ENCODE data around the gene CELF1. TPM values are rescaled to one million over a fixed set of nuclear protein-coding genes. Genes with fewer than 3 reads are reported as not detected.

Gene CELF1
- total RNA-seq, 4 donors from 2014 or later, result 82.9 to 248 (median 96.7) TPM

DNA sequence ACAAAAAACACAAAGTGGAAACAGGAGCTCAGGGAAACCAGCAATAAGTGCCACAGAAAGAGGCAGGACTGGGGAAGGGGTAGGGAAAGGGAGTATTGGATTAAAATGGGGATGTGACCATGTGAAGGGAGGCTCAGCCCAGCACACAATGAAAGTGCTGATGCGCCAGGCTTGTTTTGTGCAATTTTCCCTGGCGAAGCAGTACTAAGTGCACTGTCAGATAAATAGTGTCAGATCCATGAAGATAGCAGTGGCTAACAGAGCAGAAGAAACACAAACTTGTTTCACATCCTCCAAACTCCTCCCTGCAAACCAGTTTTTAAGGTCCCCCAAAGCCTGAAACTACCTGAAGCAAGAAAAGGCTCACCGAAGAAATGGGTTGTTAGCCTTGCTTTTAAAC, 53.3 kb downstream of the CELF1 start:
- 89 to 100% methylated on average over 1 to 3 of the region's 3 CpGs for WGBS, 2 donors (ENCODE audit: low coverage in 1 of 2)
- intact Hi-C loops (cut with DNase I; ENCODE audit: low total_unique reads) (no loop called here), in situ Hi-C loops (cut with MboI; ENCODE audit: low pct_ligation_motif_present in 1 of 4, low pct_unique_long_range_greater_than_20kb in 1 of 4, low sequenced_read_pairs in 3 of 4) (no loop called here)
- Histone ChIP-seq H3K27ac (peak overlapping the region in 2 of 4 donors; percentile 10 to 20), H3K9me3 (no peaks in the 10 kb centered on the region), H3K36me3 (no peaks in the 10 kb centered on the region), H3K27me3 (no peaks in the 10 kb centered on the region), H3K4me1 (peaks cover 8 to 78% (median 24%) of the 10 kb centered on the region in 4 donors), H3K4me3 (no peak overlapping the region)
- DNase-seq, result no peak
- TF ChIP-seq POLR2A (IDR thresholded peaks at IDR 0.05), result no peak
- TF ChIP-seq EP300 (IDR thresholded peaks at IDR 0.05; ENCODE audit: low read depth), result no peak
- no peak for TF ChIP-seq CTCF (IDR thresholded peaks at IDR 0.05)
- TF ChIP-seq POLR2AphosphoS5 (IDR thresholded peaks at IDR 0.05), result no peak

- Histone ChIP-seq H3K27ac (peak overlapping the region in 2 of 4 donors; percentile 10 to 20), H3K4me3 (no peak overlapping the region), H3K4me1 (peaks cover 8 to 77% (median 23%) of the 10 kb centered on the region in 4 donors), H3K27me3 (no peaks in the 10 kb centered on the region), H3K36me3 (no peaks in the 10 kb centered on the region), H3K9me3 (no peaks in the 10 kb centered on the region)
- 59 to 86% methylated on average over 2 of the region's 2 CpGs for WGBS, 2 donors (ENCODE audit: low coverage in 1 of 2)
- in situ Hi-C loops (cut with MboI; ENCODE audit: low pct_ligation_motif_present in 1 of 4, low pct_unique_long_range_greater_than_20kb in 1 of 4, low sequenced_read_pairs in 3 of 4) (no loop called here), intact Hi-C loops (cut with DNase I; ENCODE audit: low total_unique reads) (no loop called here)
- TF ChIP-seq POLR2A (IDR thresholded peaks at IDR 0.05) (no peak), CTCF (IDR thresholded peaks at IDR 0.05) (no peak), POLR2AphosphoS5 (IDR thresholded peaks at IDR 0.05) (no peak), EP300 (IDR thresholded peaks at IDR 0.05; ENCODE audit: low read depth) (no peak)
- DNase-seq, result no peak
These were observed 53.8 kb downstream of the CELF1 start for GRCh38 chr11:47499161-47499560.

DNA sequence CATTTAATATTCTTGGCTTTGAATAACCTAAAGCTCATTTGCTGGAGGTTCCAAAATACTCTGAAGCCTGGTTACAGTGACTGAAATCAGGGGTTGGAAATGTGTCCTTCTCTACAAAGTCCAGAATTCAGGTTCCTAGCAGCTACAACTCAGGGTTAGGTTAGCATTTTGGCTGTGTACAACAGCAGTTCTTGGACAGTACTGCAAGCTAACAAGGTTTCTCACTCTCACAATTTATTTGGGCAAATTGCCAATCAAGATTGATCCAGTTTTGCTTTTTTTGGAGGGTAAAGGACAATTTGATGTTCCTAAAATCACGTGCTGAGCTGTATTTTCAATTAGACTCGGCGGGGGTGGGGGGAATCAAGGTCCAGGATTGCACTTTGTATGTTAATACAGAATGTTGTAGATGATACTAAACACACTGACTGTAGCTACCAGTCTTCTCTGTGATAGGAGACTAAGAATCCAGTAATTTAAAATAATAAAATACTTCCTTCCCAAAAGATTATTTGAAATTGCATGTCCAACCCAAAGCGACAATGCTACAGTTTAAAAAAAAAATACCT, 54.3 kb downstream of the CELF1 start:
- intact Hi-C loops (cut with DNase I; ENCODE audit: low total_unique reads) (no loop called here), in situ Hi-C loops (cut with MboI; ENCODE audit: low pct_ligation_motif_present in 1 of 4, low pct_unique_long_range_greater_than_20kb in 1 of 4, low sequenced_read_pairs in 3 of 4) (no loop called here)
- Histone ChIP-seq H3K36me3 (no peaks in the 10 kb centered on the region), H3K27me3 (no peaks in the 10 kb centered on the region), H3K9me3 (no peaks in the 10 kb centered on the region), H3K27ac (no peak overlapping the region), H3K4me3 (no peak overlapping the region), H3K4me1 (peaks cover 8 to 72% (median 20%) of the 10 kb centered on the region in 4 donors)
- no peak for DNase-seq
- 81 to 86% methylated on average over 4 of the region's 4 CpGs for WGBS, 2 donors (ENCODE audit: low coverage in 1 of 2)
- TF ChIP-seq CTCF (IDR thresholded peaks at IDR 0.05), result no peak
- no peak for TF ChIP-seq POLR2AphosphoS5 (IDR thresholded peaks at IDR 0.05)
- TF ChIP-seq POLR2A (IDR thresholded peaks at IDR 0.05), result no peak
- TF ChIP-seq EP300 (IDR thresholded peaks at IDR 0.05; ENCODE audit: low read depth), result no peak

GRCh38 chr11:47498149-47498548, 54.8 kb downstream of the CELF1 start:
- Histone ChIP-seq H3K36me3 (no peaks in the 10 kb centered on the region), H3K4me1 (peaks cover 8 to 67% (median 17%) of the 10 kb centered on the region in 4 donors), H3K4me3 (no peak overlapping the region), H3K9me3 (no peaks in the 10 kb centered on the region), H3K27me3 (no peaks in the 10 kb centered on the region), H3K27ac (no peak overlapping the region)
- TF ChIP-seq CTCF (IDR thresholded peaks at IDR 0.05) (no peak), POLR2A (IDR thresholded peaks at IDR 0.05) (no peak), EP300 (IDR thresholded peaks at IDR 0.05; ENCODE audit: low read depth) (no peak), POLR2AphosphoS5 (IDR thresholded peaks at IDR 0.05) (no peak)
- in situ Hi-C loops (cut with MboI; ENCODE audit: low pct_ligation_motif_present in 1 of 4, low pct_unique_long_range_greater_than_20kb in 1 of 4, low sequenced_read_pairs in 3 of 4) (no loop called here), intact Hi-C loops (cut with DNase I; ENCODE audit: low total_unique reads) (no loop called here)
- DNase-seq, result no peak
- WGBS, 2 donors (ENCODE audit: low coverage in 1 of 2), result 71 to 86% methylated on average over 1 to 3 of the region's 3 CpGs
